HepG2 (cell line): ENCODE measurements around the gene TFPI. TPM values are rescaled to one million over a fixed set of nuclear protein-coding genes. Genes with fewer than 3 reads are reported as not detected.

ENCODE experiments used
- AHR ChIP-seq: IDR thresholded peaks from 2 replicates; pipeline ENCODE4 v1.6.1; 2018; ENCODE audit warnings: missing genetic modification reagents, missing compliant biosample characterization
- HBP1 ChIP-seq: IDR thresholded peaks from 2 replicates; pipeline ENCODE4 v1.6.1; 2016; ENCODE audit warnings: low read depth, control low read depth
- HES4 ChIP-seq: sonication (generic); formaldehyde crosslinking; IDR thresholded peaks from 2 replicates; pipeline ENCODE4 v1.9.0; 2021; ENCODE audit warnings: mild to moderate bottlenecking, missing genetic modification reagents, borderline replicate concordance
- HIVEP1 ChIP-seq: sonication (generic); formaldehyde crosslinking; IDR thresholded peaks from 2 replicates; pipeline ENCODE4 v1.4.0; 2020; ENCODE audit warnings: mild to moderate bottlenecking, missing genetic modification reagents
- KDM3A ChIP-seq: IDR thresholded peaks from 2 replicates; pipeline ENCODE4 v1.6.1; 2018; ENCODE audit warnings: low read depth, missing compliant biosample characterization
- KDM5B ChIP-seq: sonication (generic); formaldehyde crosslinking; IDR thresholded peaks from 2 replicates; pipeline ENCODE4 v1.4.0; 2020; ENCODE audit warnings: missing genetic modification reagents, mild to moderate bottlenecking, borderline replicate concordance
- PLSCR1 ChIP-seq: sonication (generic); formaldehyde crosslinking; IDR thresholded peaks from 2 replicates; pipeline ENCODE4 v1.5.0; 2020; ENCODE audit warnings: missing genetic modification reagents, mild to moderate bottlenecking, borderline replicate concordance
- RARA ChIP-seq: IDR thresholded peaks from 2 replicates; pipeline ENCODE4 v1.6.1; 2016; ENCODE audit warnings: missing genetic modification reagents, missing compliant biosample characterization
- RBAK ChIP-seq: sonication (generic); formaldehyde crosslinking; IDR thresholded peaks from 2 replicates; pipeline ENCODE4 v1.5.1; 2020; ENCODE audit warnings: mild to moderate bottlenecking, missing genetic modification reagents
- TBL1XR1 ChIP-seq: fragments of 150-350 bp; IDR thresholded peaks from 2 replicates; pipeline ENCODE4 v1.6.1; 2014; ENCODE audit warnings: borderline replicate concordance, low read length; ENCODE audit not compliant: partially characterized antibody
- TEAD3 ChIP-seq: optimal IDR thresholded peaks from 2 replicates; pipeline ENCODE3; 2016; ENCODE audit warnings: borderline replicate concordance
- ZBTB1 ChIP-seq: sonication (generic); formaldehyde crosslinking; IDR thresholded peaks from 2 replicates; pipeline ENCODE4 v1.4.0; 2020; ENCODE audit warnings: missing genetic modification reagents, borderline replicate concordance
- ZBTB20 ChIP-seq: sonication (generic); formaldehyde crosslinking; IDR thresholded peaks from 2 replicates; pipeline ENCODE4 v1.8.1; 2023; ENCODE audit warnings: missing genetic modification reagents, low read depth, mild to moderate bottlenecking, borderline replicate concordance
- ZFP82 ChIP-seq: sonication (generic); formaldehyde crosslinking; IDR thresholded peaks from 2 replicates; pipeline ENCODE4 v1.5.1; 2020; ENCODE audit warnings: mild to moderate bottlenecking, missing genetic modification reagents, borderline replicate concordance
- ZFY ChIP-seq: sonication (generic); formaldehyde crosslinking; IDR thresholded peaks from 2 replicates; pipeline ENCODE4 v1.4.0; 2020; ENCODE audit warnings: missing genetic modification reagents
- ZGPAT ChIP-seq: IDR thresholded peaks from 2 replicates; pipeline ENCODE4 v1.6.1; 2016; ENCODE audit warnings: mild to moderate bottlenecking
- ZKSCAN8 ChIP-seq: IDR thresholded peaks from 2 replicates; pipeline ENCODE4 v1.6.1; 2016; ENCODE audit warnings: borderline replicate concordance, missing genetic modification reagents, missing compliant biosample characterization
- ZMYM4 ChIP-seq: sonication (generic); formaldehyde crosslinking; IDR thresholded peaks from 2 replicates; pipeline ENCODE4 v1.8.1; 2023; ENCODE audit warnings: mild to moderate bottlenecking, missing genetic modification reagents
- ZNF367 ChIP-seq: sonication (generic); formaldehyde crosslinking; IDR thresholded peaks from 2 replicates; pipeline ENCODE4 v1.4.0; 2020; ENCODE audit warnings: missing genetic modification reagents, borderline replicate concordance
- ZNF564 ChIP-seq: sonication (generic); formaldehyde crosslinking; IDR thresholded peaks from 2 replicates; pipeline ENCODE4 v1.8.1; 2023; ENCODE audit warnings: mild to moderate bottlenecking, missing genetic modification reagents
- ZNF766 ChIP-seq: sonication (generic); formaldehyde crosslinking; IDR thresholded peaks from 2 replicates; pipeline ENCODE4 v1.5.0; 2020; ENCODE audit warnings: missing genetic modification reagents, borderline replicate concordance
- ZNF891 ChIP-seq: sonication (generic); formaldehyde crosslinking; IDR thresholded peaks from 2 replicates; pipeline ENCODE4 v1.5.0; 2020; ENCODE audit warnings: mild to moderate bottlenecking, missing genetic modification reagents
- polyA plus RNA-seq, 8 experiments: library from polyadenylated mRNA; depleted of rRNA in 3 of 8; stranded (reverse) in 7 of 8; unstranded in 1 of 8; fragments of >200 nt; fragmentation: Illumina TruSeq in 4 of 8; extraction: Trizol in 4 of 8; gene quantifications; 2 replicates each; pipeline versions ENCODE4 v1.2.1 to v1.2.3, GENCODE V29; 2011 to 2016; ENCODE audit warnings: low read depth in 4 of 8, missing spikeins in 1 of 8, mixed read lengths in 1 of 8; ENCODE audit not compliant: insufficient read depth in 1 of 8
- total RNA-seq, 5 experiments: library from RNA; depleted of rRNA; stranded (reverse); fragments of >200 nt; fragmentation: Illumina TruSeq; extraction: Trizol; gene quantifications; 2 replicates each; pipeline ENCODE4 v1.2.3, GENCODE V29; 2016; ENCODE audit warnings: low read depth in 1 of 5

Gene TFPI
- total and polyA plus RNA-seq, 2 of the 13 experiments (the other 11 are each of a cell fraction or from before 2014, with no cell fraction given): 301 to 436 TPM

DNA sequence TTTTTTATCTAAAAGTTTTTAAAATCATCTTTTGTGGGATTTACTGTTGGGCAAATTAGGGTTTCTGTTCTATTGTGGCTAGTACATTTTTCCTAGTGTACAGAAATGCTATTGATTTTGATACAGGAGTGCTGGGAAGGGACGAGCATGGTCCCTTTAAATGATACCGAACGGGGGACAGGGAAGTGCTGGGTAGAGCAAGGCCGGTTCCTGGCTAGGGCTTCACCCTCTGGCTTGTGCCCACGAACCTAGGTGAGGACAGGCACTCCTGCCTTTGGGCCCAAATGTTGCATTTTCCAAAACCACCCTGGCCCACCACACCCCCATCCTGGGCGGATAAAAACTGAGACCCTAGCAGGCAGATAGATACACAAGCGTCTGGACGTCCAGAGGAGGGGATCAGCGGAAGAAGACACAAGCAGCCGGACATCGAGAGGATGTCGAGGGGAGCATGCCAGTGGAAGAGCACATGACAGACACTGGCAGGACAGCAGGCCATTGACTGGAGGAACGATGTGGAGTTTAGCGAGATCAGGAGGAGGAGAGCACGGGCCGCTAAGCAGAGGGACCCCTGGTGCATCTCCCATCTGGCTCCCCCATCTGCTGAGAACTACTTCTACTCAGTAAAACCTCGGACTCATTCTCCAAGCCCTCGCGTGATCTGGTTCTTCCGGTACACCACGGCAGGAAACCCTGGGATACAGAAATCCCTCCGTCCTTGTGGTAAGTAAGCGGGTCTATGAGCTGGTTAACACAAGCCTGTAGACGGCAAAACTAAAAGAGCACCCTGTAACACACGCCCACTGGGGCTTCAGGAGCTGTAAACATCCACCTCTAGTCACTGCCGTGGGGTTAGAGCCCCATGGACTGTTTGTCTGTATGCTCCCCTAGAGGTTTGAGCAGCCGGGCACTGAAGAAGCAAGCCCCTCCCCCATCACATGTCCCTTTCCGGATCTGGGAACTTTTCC lies 92.7 kb downstream of the TFPI start (continued):
- no peak for TF ChIP-seq ZNF367 (CRISPR knock-in tag)
- TF ChIP-seq RBAK: peak; percentile 78; the same call in 1 of the 2 replicates
- peak; percentile 99 for TF ChIP-seq ZMYM4 (CRISPR knock-in tag)
- TF ChIP-seq ZNF891: no peak
- TF ChIP-seq ZBTB1 (CRISPR knock-in tag): peak; percentile 23; the same call in 1 of the 2 replicates
- no peak; the same call in 1 of the 2 replicates for TF ChIP-seq ZFP82 (CRISPR knock-in tag)
- no peak for TF ChIP-seq PLSCR1 (CRISPR knock-in tag)
- peak; percentile 44; the same call in 1 of the 2 replicates for TF ChIP-seq ZNF766 (CRISPR knock-in tag)
- peak; percentile 86; the same call in 1 of the 2 replicates for TF ChIP-seq ZNF564 (CRISPR knock-in tag)
- peak; percentile 69 for TF ChIP-seq TEAD3 (CRISPR knock-in tag)
- peak; percentile 68; the same call in 1 of the 2 replicates for TF ChIP-seq ZGPAT (CRISPR knock-in tag)
- 0 out of 2 replicates have a peak, but pooled peaks have one; percentile 32 for TF ChIP-seq RARA (CRISPR knock-in tag)
- 0 out of 2 replicates have a peak, but pooled peaks have one; percentile 46 for TF ChIP-seq HES4 (CRISPR knock-in tag)
- no peak for TF ChIP-seq HIVEP1
- peak; percentile 38; the same call in 1 of the 2 replicates for TF ChIP-seq HBP1 (CRISPR knock-in tag)
- TF ChIP-seq ZKSCAN8 (CRISPR knock-in tag): peak; percentile 69; the same call in 1 of the 2 replicates
- peak; percentile 58; the same call in 1 of the 2 replicates for TF ChIP-seq ZBTB20 (CRISPR knock-in tag)
- TF ChIP-seq KDM3A (CRISPR knock-in tag): peak; percentile 81
- 0 out of 2 replicates have a peak, but pooled peaks have one; percentile 37 for TF ChIP-seq AHR (CRISPR knock-in tag)
- TF ChIP-seq ZFY (CRISPR knock-in tag): peak; percentile 86
- peak; percentile 75 for TF ChIP-seq TBL1XR1
- TF ChIP-seq KDM5B (CRISPR knock-in tag): peak; percentile 94
